Measurements from ENCODE around the gene BTBD17.

DNA sequence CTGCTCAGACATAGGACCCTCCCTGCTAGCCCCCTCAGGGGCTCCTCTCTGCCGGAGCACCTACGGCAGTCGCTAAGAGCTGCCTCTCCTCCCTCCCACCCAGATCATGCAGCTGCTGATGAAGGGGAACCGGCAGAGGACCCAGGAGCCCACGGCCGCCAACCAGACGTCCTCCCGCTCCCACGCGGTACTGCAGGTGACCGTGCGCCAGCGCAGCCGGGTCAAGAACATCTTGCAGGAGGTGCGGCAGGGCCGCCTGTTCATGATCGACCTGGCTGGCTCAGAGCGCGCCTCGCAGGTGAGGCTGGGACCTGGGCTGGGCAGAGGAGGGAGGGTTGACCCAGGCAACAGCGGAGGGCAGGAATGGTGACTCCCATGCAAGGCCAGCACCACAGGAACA is 17.0 kb downstream of the BTBD17 start:
- TF ChIP-seq, protein P1, sequence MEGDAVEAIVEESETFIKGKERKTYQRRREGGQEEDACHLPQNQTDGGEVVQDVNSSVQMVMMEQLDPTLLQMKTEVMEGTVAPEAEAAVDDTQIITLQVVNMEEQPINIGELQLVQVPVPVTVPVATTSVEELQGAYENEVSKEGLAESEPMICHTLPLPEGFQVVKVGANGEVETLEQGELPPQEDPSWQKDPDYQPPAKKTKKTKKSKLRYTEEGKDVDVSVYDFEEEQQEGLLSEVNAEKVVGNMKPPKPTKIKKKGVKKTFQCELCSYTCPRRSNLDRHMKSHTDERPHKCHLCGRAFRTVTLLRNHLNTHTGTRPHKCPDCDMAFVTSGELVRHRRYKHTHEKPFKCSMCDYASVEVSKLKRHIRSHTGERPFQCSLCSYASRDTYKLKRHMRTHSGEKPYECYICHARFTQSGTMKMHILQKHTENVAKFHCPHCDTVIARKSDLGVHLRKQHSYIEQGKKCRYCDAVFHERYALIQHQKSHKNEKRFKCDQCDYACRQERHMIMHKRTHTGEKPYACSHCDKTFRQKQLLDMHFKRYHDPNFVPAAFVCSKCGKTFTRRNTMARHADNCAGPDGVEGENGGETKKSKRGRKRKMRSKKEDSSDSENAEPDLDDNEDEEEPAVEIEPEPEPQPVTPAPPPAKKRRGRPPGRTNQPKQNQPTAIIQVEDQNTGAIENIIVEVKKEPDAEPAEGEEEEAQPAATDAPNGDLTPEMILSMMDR (conservative IDR thresholded peaks at IDR 0.05; ENCODE audit: low read depth in 2 of 2) = no peak
- no peak for TF ChIP-seq EZH2 (IDR thresholded peaks at IDR 0.05; ENCODE audit: low read depth, unreplicated experiment)
- no peak for TF ChIP-seq NANOG (IDR thresholded peaks at IDR 0.05; ENCODE audit: borderline replicate concordance)

All from GM23338 (cell line).